HG02759 (cell line): Measurements from ENCODE around the gene ERN1.
A peak's percentile ranks its signal among the peaks of the same experiment; 100 is the strongest.

Experiments used
- ATAC-seq: cut with Tn5 transposase; IDR thresholded peaks from one replicate; pipeline ENCODE4 v1.9.1; 2021; ENCODE audit warnings: mild to moderate bottlenecking, moderate library complexity; ENCODE audit not compliant: unreplicated experiment

The ERN1 gene

GRCh38 chr17:64087252-64088005, 42.5 kb downstream of the ERN1 start:
- no peak for ATAC-seq

DNA sequence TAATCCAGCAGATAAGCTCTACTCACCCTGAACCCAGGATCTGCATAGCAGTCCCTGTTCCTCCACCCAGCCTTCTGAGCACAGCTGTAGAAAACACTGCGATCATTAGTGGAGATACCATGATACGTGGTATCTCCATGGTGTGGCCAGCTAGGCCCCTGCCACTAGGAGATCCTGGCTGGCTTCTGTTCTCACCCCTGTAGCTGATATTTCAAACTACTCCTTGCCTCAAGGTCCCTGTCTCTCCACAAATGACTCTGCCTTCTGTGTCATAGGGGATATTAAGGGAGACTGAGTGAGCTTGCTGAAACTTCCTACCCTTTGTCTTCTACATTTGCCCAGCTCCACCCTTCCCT, 44.3 kb downstream of the ERN1 start:
- no peak for ATAC-seq

DNA sequence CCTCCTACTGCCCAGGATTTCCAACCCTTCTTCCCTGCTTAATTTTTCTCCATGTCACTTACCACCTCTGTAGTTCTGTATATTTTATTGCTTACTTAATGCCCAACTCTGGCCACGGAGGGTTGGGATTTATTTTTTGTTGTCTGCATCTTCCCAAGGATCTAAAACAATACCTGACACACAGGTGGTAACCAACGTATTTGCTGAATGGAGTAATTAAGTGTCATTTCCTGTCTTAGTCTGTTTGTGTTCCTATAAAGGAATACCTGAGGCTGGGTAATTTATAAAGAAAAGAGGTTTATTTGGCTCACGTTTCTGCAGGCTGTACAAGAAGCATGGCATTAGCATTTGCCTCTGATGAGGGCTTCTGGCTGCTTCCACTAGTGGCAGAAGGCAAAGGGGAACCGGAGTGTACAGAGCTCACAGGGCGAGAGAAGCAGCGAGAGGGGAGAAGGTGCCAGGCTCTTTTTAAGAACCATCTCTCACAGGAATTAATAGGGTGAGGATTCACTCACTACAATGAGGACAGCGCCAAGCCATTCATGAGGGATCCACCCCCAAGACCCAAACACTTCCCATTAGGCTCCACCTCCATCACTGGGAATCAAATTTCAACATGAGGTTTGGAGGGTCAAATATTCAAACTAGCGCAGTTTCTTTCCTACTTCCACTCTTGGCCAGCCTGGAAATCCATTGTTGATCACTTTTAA, 44.8 kb downstream of the ERN1 start:
- ATAC-seq: no peak

DNA sequence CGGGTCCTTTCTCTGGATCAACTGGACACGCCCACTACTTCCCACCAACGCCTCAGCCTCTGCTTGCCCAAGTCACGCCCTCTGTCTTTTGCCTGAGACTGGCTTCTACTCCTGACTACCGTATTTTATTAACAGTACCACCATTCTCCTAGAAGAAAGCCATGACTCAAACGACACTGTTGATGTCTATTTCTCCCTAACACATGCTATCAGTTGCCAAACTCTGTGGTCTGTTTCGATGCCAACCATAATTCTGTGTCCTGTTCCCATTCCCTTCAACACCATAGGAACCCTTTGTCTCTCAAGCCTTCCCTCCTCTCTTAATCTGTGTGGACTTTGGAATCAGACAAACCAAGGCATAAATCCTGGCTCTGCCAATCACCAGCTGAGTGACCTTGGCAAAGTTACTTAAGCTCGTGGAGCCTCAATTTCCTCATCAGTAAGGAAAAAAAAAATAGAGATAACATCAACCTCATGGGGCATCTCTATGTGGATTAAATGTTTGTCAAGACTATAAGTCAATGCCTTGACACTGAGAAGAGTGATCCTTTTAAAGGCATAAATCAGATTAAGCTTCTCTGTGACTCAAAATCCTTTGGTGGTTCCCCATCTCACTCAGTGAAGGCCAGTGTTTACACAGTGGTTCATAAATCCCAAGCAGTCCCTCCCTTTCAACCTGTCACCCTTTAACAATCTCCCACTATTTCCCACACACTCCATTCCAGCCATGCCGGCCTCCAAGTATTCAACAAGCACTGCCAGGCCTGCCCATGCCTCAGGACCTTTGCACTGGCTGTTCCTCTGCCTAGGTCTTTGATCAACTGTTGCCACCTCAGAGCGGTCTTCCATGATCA, 45.6 kb downstream of the ERN1 start:
- ATAC-seq: no peak

DNA sequence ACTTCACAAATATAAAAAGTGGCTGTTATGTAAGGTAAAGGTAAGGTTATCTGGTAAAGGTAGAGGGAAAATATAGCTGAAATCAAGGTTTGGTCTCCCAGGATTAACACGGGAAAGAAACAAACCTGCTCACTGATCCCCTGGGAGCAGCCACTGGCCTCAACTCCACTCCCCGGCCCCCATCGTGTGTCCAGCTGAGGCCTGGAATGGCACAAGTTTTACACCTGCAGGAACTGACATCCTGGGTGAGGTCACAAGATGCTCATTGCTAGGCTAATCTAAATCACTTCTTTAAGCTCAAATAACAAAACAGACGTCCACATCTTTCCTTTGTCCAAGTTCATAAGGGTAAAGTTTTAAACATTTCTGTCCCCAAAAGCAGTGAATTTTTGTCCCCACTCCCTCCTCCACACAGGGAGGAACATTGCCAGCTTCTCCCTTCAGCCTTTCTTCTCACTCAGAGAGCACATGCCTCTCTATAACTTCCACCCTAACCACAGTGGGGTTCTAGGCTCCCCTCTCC, 46.3 kb downstream of the ERN1 start:
- ATAC-seq: no peak

GRCh38 chr17:64083093-64083492, 46.9 kb downstream of the ERN1 start:
- ATAC-seq: no peak

GRCh38 chr17:64081802-64082799, 47.8 kb downstream of the ERN1 start:
- peak; percentile 50 for ATAC-seq

DNA sequence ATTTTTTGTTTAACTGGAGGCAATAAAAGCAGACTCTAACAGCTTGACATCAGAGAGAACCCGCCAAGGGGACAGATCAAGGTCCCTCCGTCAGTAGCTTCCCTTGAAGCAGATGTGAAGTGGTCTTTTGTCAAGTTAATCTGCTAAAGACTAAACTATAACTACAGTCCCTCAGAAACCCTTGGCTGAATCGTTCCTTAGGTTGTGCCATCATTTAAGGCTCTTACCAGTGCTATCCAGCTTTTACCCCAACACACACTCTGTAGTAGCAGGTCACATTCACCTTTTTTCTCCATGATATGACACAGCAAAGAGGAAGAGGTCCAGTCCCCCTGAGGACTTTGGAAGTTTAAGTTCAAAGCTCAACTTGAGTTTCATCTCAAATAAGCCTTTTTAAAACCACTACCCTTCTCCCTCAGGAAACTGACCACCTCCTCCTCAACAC, 49.7 kb downstream of the ERN1 start:
- ATAC-seq: no peak

- no peak for ATAC-seq
Observed at GRCh38 chr17:64077379-64077778, 52.6 kb downstream of the ERN1 start.

DNA sequence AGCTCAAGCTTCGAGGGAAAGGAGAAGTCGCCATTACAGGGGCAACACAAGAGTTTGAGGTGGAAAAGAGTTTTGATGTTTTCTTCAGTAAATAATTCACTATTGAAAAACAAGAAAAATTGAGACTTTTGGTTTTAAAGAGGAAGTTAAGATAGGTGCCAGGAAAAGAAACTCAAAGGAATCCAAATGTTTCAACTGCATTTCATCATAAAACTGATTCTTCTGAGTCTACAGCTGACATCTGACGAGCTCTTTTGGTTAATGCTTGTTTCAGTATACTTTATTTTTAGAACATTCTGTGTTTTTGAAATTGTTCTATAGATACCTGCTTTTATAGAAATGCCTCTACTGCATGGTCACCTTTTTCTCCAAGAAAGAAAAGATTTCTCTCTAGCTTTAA, 54.0 kb downstream of the ERN1 start:
- no peak for ATAC-seq

GRCh38 chr17:64074704-64075426, 55.1 kb downstream of the ERN1 start:
- no peak for ATAC-seq

- peak; percentile 77 for ATAC-seq
Observed at GRCh38 chr17:64073771-64074703, 55.9 kb downstream of the ERN1 start.

- ATAC-seq: no peak
Observed at GRCh38 chr17:64071111-64071510, 58.8 kb downstream of the ERN1 start.

- no peak for ATAC-seq
Observed at GRCh38 chr17:64070213-64070612, 59.7 kb downstream of the ERN1 start.

DNA sequence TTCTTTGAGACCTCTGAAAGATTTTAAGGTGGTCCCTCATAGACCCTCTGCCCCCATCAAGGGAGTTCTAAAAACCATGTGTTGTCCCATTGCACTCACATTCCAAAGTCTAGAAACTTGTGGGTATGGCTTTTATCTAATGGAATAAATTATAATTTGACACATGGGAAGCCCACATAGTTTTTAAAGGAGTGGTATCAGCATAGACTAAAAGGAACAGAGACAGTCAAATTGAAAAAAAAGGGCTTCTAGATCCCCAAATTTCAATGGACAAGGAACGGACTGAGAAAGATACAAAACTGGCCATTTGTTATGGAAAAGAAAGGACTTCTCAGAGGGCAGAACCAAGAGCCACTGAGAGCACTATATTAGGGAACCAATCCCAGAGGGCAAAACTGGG, 60.8 kb downstream of the ERN1 start:
- no peak for ATAC-seq

GRCh38 chr17:64067657-64068056, 62.3 kb downstream of the ERN1 start:
- ATAC-seq: no peak

GRCh38 chr17:64066716-64067115, 63.2 kb downstream of the ERN1 start:
- no peak for ATAC-seq

- no peak for ATAC-seq
Observed at GRCh38 chr17:64065161-64065560, 64.8 kb downstream of the ERN1 start.
